Kidney (tissue), 14 donors: ENCODE results near the gene ZNF521. TPM values are rescaled to one million over a fixed set of nuclear protein-coding genes. Genes with fewer than 3 reads are reported as not detected.
A peak's percentile ranks its signal among the peaks of the same experiment; 100 is the strongest.

Experiments used
- DNase-seq, 5 donors: peaks; one replicate each; pipeline ENCODE4 v3.0.0-alpha.2; 2013 to 2020
- FAIRE-seq: peaks from 2 replicates; lab custom pipeline; 2012; peaks lifted over from hg19 to GRCh38; lab: Jason Lieb, UNC
- H3K27ac ChIP-seq, 2 donors: one replicate each; pipeline ENCODE4 v1.7.0; 2013; ENCODE audit warnings: low read depth in 2 of 2, low read length in 2 of 2, inconsistent platforms in 1 of 2
- H3K27me3 ChIP-seq: one replicate; pipeline ENCODE4 v1.7.1; 2013; ENCODE audit warnings: low read length, inconsistent platforms; ENCODE audit not compliant: control insufficient read depth, insufficient read depth
- H3K36me3 ChIP-seq, 3 donors: one replicate each; pipeline versions ENCODE4 v1.7.0 to v1.7.1; 2013; ENCODE audit warnings: low read length in 3 of 3, control low read depth in 1 of 3, inconsistent platforms in 1 of 3; ENCODE audit not compliant: insufficient read depth in 3 of 3, control insufficient read depth in 2 of 3
- H3K4me1 ChIP-seq, 3 donors: one replicate each; pipeline versions ENCODE4 v1.7.0 to v1.7.1; 2013; ENCODE audit warnings: low read length in 3 of 3, inconsistent platforms in 1 of 3, low read depth in 1 of 3; ENCODE audit not compliant: control insufficient read depth in 2 of 3, insufficient read depth in 2 of 3
- H3K4me3 ChIP-seq, 3 donors: one replicate each; pipeline versions ENCODE4 v1.7.0 to v1.8.1; 2013; ENCODE audit warnings: low read length in 3 of 3, control low read depth in 1 of 3, inconsistent platforms in 1 of 3
- H3K9ac ChIP-seq, 3 donors: one replicate each; pipeline versions ENCODE4 v1.7.0 to v1.7.1; 2013; ENCODE audit warnings: low read length in 3 of 3, control low read depth in 1 of 3, inconsistent platforms in 1 of 3
- H3K9me3 ChIP-seq, 3 donors: one replicate each; pipeline versions ENCODE4 v1.7.0 to v1.7.1; 2013; ENCODE audit warnings: low read length in 3 of 3, control low read depth in 1 of 3, inconsistent platforms in 1 of 3; ENCODE audit not compliant: control insufficient read depth in 2 of 3, insufficient read depth in 1 of 3
- intact Hi-C: fragments of 100-400 bp; cut with DNase I; formaldehyde crosslinking; loops from one replicate; pipeline ENCODE4 v1.11.1; 2022
- polyA plus RNA-seq: library from polyadenylated mRNA; stranded (reverse); fragments of 350-450 nt; fragmentation: Illumina TruSeq; extraction: RNeasy Lipid Tissue Mini Kit (QIAGEN cat#74804); gene quantifications from one replicate; pipeline ENCODE4 v1.2.3, GENCODE V29; 2014; ENCODE audit warnings: low read depth, low replicate concordance; ENCODE audit not compliant: insufficient read depth
- total RNA-seq: library from RNA; stranded (reverse); fragmentation: NEBNext Ultra II Directional; extraction: Animal tissue kit (Norgen Biotek cat#: 25700); gene quantifications from one replicate; pipeline ENCODE4 v1.2.1, GENCODE V29; 2021
- TF ChIP-seq, protein P1 (sequence below): IDR thresholded peaks from 3 replicates; pipeline ENCODE4 v1.5.1; 2012; ENCODE audit warnings: mild to moderate bottlenecking, moderate library complexity, borderline replicate concordance; ENCODE audit not compliant: insufficient read depth; ENCODE audit errors: extremely low read depth
- donor health status: control.
- donor health status: control.
- donor health status: control.
- donor health status: control.
- donor health status: control.
- donor health status: DM: yes; HTN: yes; CAD: no.
- donor health status: Normal renal cell carcinoma (clear cell type).

Gene ZNF521
- total and polyA plus RNA-seq, 2 donors from 2014 or later, result 1.8 to 18.0 TPM

DNA sequence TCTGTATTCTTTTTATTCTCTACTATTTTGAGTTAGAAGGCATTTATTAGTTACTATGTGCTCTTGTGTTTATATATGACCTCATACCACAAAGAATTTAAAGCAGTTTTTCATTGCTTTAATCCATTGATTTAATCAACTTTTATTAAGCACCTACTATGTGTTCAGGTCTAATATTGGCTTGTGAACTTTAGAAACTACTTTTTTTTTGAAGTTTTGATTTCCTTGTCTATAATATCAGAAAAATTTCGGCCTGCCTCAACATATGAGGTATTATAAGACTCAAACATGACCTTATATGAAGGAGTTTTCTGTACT is 117.7 kb downstream of the ZNF521 start:
- TF ChIP-seq, protein P1, sequence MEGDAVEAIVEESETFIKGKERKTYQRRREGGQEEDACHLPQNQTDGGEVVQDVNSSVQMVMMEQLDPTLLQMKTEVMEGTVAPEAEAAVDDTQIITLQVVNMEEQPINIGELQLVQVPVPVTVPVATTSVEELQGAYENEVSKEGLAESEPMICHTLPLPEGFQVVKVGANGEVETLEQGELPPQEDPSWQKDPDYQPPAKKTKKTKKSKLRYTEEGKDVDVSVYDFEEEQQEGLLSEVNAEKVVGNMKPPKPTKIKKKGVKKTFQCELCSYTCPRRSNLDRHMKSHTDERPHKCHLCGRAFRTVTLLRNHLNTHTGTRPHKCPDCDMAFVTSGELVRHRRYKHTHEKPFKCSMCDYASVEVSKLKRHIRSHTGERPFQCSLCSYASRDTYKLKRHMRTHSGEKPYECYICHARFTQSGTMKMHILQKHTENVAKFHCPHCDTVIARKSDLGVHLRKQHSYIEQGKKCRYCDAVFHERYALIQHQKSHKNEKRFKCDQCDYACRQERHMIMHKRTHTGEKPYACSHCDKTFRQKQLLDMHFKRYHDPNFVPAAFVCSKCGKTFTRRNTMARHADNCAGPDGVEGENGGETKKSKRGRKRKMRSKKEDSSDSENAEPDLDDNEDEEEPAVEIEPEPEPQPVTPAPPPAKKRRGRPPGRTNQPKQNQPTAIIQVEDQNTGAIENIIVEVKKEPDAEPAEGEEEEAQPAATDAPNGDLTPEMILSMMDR, result no peak
- DNase-seq (no peak), FAIRE-seq (no peak)
- Histone ChIP-seq H3K27ac (peak overlapping the region in 1 of 2 donors; percentile 29), H3K9ac (no peak overlapping the region), H3K4me3 (peak overlapping the region in 2 of 3 donors; percentile 20 to 40), H3K4me1 (peaks cover 0 to 8% (median 3%) of the 10 kb centered on the region in 3 donors), H3K9me3 (no peaks in the 10 kb centered on the region), H3K36me3 (no peaks in the 10 kb centered on the region), H3K27me3 (no peaks in the 10 kb centered on the region)
- intact Hi-C loops, result no loop called here

DNA sequence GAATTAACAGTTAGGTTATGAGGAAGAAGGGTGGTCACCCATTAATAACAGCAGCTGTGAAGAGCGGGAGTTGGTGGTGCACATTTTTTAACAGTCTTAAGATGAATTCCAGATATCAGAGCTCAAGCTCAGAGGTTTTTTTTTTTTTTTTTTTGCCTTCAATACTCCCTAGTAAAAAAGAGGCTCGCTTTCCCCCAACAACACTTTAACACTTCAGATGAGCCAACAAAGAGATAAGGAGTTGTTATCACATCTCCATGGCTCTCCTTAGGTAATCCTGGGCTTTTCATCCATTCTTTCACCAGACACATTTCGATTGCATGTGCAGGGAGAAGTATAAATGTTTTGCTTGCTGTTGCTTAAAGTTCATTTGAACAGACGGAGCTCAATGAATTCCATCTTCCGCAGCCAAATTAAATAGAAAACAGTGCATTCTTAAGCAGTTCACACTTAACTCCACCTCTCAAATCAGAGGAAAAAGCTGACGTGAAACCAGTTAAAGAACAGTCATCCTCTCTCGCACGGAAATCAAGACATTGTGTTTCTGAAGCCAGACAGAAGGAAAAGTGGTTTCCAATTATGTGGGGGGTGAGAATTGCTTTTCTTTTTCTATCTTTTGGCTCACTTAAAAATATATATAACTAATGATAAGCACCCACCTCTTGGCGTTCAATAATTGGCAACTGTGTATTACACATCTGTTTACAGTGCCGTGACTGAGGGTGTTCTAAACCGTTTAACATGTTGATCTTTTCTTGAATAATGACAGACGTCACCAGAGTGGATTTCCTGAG is 118.2 kb downstream of the ZNF521 start:
- peaks cover 0 to 8% (median 3%) of the 10 kb centered on the region in 3 donors for H3K4me1 ChIP-seq
- H3K36me3 ChIP-seq, result no peaks in the 10 kb centered on the region
- H3K27me3 ChIP-seq, result no peaks in the 10 kb centered on the region
- intact Hi-C loops, result no loop called here
- TF ChIP-seq, protein P1, result no peak
- H3K27ac ChIP-seq, result peak overlapping the region in 1 of 2 donors; percentile 29
- no peaks in the 10 kb centered on the region for H3K9me3 ChIP-seq
- H3K4me3 ChIP-seq, result peak overlapping the region; percentile 20 to 40 (median 22)
- no peak for FAIRE-seq
- peak overlapping the region in 1 of 3 donors; percentile 5 for H3K9ac ChIP-seq
- DNase-seq, result peak in 2 of 5 donors; percentile 32 to 64

DNA sequence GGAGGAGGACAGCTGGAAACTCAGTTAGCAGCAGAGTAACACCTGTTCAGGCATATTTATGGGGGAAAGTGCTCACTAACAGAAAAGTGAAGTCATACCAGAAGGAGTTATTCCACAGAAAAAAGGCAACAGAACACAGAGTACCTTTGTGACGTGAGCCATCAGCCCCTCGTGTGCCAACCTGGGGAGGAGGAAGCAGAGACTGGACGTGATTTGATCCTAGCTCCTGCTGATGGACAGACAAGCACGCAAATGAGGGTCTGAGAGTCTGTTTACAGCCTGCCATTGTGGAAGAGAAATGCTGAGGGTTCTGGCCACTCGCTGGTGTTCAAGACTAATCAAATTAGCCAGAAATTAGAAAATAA is 120.7 kb downstream of the ZNF521 start:
- Histone ChIP-seq H3K27me3 (no peaks in the 10 kb centered on the region), H3K4me1 (peaks cover 0 to 8% (median 3%) of the 10 kb centered on the region in 3 donors), H3K4me3 (no peak overlapping the region), H3K27ac (peak overlapping the region in 1 of 2 donors; percentile 10), H3K9me3 (no peaks in the 10 kb centered on the region), H3K9ac (no peak overlapping the region), H3K36me3 (no peaks in the 10 kb centered on the region)
- FAIRE-seq, result no peak
- TF ChIP-seq, protein P1, result no peak
- intact Hi-C loops, result no loop called here
- peak in 2 of 5 donors; percentile 14 to 44 for DNase-seq
